ENCODE results near the gene RAB5B.
A peak's percentile ranks its signal among the peaks of the same experiment; 100 is the strongest.

RAB5B gene, protein sequence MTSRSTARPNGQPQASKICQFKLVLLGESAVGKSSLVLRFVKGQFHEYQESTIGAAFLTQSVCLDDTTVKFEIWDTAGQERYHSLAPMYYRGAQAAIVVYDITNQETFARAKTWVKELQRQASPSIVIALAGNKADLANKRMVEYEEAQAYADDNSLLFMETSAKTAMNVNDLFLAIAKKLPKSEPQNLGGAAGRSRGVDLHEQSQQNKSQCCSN

DNA sequence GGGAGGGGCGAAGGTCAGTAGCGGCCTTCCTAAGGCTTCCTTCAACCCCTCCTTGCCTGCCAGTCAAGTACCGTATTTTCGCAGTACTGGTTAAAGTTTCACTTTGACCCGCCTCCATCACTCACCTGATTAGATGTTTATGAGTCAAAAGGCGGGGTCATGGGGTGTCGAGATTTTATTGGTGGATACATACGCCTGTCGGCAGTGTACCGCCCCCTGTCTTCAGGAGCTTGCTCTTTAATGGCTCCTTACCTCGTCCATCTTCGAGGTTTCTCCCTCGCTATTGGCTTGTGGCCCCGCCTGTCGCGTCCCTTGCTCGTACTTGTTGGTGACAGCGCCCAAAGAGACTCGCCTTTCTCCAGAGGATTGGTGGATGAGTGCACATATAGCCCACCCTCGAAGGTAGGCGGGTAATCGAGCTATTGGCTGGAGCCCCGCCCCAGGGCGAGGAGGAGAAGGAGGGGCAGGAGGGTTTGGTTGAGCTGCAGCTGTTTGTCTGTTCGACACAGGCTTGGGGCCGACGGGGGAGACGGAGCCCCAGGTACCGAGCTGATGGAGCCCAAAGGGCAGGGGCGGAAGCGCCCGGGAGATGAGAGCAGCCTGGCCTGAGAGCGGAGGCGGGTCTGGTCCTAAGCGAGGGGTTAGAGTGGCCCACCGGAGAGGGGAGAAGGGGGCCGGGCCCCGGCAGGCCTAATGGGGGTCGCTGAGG is at the start of gene RAB5B:
Gene RAB5B, plus strand, starts transcription at position 480 of the 709 bp plus-strand sequence. CDS start 12,883 bp downstream, outside the sequence.
- H3K9me3 Mint-ChIP-seq: no peaks in the 10 kb centered on the region
- H3K27ac Mint-ChIP-seq: no peak within 1 kb of the TSS
- H3K4me1 Mint-ChIP-seq (ENCODE audit: low read depth): peaks cover 13% of the 10 kb centered on the region
- H3K4me3 Mint-ChIP-seq: no peak within 1 kb of the TSS
- H3K27me3 Mint-ChIP-seq (ENCODE audit: low read depth): no peaks in the 10 kb centered on the region
- DNase-seq (ENCODE audit: low spot score): peak; percentile 99
- H3K36me3 Mint-ChIP-seq (ENCODE audit: low read depth): peaks cover 14% of the 10 kb centered on the region

DNA sequence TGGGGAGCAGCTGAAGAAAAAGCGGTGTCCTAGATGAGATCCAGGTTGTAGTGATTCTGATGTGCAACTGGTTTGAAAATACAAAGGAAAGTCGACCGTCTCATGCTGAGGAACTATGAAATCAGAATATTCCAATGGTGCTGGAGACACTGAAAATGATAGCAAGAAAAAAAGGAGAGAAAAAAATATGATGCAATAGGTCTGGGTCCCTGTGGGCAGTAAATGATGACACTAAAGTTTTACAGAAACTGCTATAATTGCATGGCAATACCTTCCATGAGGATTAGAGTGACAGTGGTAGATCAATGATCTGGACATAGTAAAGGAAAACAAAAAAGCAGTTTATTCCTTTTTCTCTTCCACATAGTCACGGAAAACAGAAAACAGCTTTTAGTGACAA is 48.5 kb upstream of the RAB5B start:
- H3K4me3 Mint-ChIP-seq: peak overlapping the region; percentile 99
- no peak for DNase-seq (ENCODE audit: low spot score)
- peaks cover 2% of the 10 kb centered on the region for H3K27me3 Mint-ChIP-seq (ENCODE audit: low read depth)
- no peaks in the 10 kb centered on the region for H3K9me3 Mint-ChIP-seq
- H3K4me1 Mint-ChIP-seq (ENCODE audit: low read depth): peaks cover 50% of the 10 kb centered on the region
- H3K27ac Mint-ChIP-seq: peak overlapping the region; percentile 97
- peaks cover 46% of the 10 kb centered on the region for H3K36me3 Mint-ChIP-seq (ENCODE audit: low read depth)

DNA sequence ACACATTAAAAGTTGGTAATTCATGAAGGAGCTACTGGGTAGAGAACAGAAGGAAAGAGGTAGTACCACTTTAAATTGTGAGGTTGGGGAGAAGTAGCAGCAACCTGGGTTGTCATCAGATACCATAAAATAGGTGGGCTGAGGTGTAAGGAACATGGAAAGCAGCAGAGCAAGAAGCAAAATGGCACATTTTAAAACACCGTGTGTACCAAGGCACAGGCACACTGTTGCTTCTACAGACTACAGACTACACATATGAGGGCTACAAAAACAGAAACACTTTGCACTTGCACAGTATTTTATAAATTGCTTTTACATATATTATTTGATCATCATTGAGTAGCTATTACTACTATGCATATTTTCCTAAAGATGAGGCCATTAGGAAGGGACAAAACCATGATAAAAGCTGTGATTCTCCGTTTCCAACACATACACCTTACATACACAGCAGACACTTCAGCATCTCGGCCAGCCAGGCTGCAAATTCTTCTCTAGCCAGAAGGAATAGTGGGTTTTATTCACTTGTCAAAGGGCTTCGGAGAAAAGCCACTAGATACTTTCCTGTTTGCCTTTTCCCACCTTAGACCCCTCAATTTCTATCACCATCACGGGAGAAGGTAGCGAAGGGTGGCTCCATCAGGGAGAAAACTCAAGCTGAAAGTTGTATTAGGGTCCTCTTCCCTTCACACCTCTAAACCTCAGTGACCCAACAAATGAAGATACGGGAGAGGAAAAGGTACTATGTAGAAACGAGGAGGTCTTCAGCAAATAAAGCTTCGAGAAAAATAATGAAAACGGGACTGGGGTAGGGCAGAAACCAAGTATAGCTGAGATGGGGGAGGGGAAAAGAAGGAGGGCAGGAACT is 47.8 kb upstream of the RAB5B start:
- Mint-ChIP-seq H3K27me3 (ENCODE audit: low read depth) (peaks cover 2% of the 10 kb centered on the region), H3K9me3 (no peaks in the 10 kb centered on the region), H3K4me3 (peak overlapping the region; percentile 99), H3K4me1 (ENCODE audit: low read depth) (peaks cover 51% of the 10 kb centered on the region), H3K27ac (peak overlapping the region; percentile 97), H3K36me3 (ENCODE audit: low read depth) (peaks cover 46% of the 10 kb centered on the region)
- DNase-seq (ENCODE audit: low spot score): no peak

DNA sequence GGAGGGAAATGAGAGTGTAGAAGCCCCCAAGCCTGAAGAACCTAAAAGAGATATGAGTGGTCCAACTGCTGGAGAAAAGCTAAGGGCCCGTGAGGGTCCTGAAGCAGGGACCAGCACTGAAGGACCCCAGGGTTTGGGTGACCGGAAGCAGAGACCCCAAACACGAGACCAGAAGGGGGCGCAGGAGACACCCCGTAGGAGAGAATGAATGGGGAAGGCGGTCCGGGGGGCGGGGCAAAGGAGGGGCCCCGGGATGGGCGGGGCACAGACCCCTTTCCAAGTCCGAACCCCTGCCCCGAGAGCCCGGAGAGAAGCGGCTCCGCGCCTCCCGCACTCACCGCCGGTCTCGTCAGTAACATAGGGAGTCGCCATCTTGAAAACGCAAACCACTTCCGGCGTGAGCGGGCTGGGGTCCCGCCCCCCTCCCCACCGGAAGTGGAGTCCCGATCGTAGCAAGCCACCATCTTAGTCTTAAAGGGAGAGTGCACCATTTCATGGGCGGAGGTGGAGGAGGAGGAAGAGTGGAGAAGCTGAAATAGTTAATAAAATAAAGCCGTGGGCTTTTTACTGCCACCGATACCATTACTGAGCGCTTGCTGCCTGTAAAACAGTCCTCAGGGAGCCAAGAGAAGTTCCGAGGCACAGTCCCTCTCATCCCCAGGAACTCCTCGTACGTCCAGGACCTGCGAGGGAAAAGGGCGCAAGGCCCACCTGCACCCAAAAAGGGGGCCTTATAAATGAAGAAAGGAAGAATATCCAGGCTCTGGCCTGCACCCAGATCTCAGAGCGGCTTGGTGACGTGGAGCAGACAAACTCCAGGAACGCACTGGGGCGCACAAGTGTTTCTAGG is 46.9 kb upstream of the RAB5B start:
- Mint-ChIP-seq H3K9me3 (no peaks in the 10 kb centered on the region), H3K36me3 (ENCODE audit: low read depth) (peaks cover 47% of the 10 kb centered on the region), H3K27me3 (ENCODE audit: low read depth) (peaks cover 2% of the 10 kb centered on the region), H3K4me3 (peak overlapping the region; percentile 99), H3K4me1 (ENCODE audit: low read depth) (peaks cover 44% of the 10 kb centered on the region), H3K27ac (peak overlapping the region; percentile 97)
- DNase-seq (ENCODE audit: low spot score): peak; percentile 88

DNA sequence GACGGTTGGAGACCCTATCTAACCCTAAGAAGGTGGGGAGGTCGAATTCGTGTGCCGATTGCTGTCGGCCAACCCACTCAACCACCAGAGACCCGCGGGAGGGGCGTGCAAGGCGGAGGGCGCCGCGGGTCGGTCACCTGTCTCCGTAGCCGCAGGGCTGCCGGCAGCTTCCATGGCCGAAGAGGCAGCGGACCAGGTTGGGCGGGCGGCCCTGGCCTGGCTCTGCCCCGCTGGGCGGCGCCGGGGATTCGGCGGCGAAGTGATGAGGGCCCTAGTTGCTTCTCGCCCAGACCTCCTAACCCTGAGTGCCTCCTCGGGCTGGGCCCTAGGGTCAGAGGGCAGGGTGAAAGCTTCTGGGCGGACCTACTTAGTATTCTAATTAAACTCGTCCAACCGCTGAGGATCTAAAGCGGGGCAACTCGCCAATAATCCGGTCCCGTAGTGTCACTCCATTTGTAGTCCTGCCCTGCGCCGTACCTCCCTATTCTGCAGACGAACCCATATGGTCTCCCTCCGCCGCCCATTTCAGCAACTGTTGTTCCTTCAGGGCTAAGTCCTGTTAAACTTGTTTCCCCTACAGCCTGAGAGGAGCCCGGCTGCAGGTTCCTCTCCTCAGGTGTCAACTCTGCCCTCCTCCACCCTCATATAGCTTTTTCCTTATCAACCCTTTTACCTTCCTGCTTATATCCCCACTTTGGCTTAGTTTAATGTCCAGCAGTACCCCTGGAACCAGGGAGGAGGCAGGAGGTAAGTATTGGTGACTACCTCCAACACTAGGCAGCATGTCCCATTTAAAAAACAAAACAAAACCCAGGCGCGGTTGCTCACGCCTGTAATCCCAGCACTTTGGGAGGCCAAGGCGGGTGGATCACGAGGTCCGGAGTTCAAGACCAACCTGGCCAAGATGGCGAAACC is 46.0 kb upstream of the RAB5B start, which contains the start of gene PYM1:
Gene PYM1, minus strand, starts transcription at position 307 of the 915 bp plus-strand sequence. Its CDS starts 133 bp downstream, at position 174.
- peaks cover 2% of the 10 kb centered on the region for H3K27me3 Mint-ChIP-seq (ENCODE audit: low read depth)
- H3K9me3 Mint-ChIP-seq: no peaks in the 10 kb centered on the region
- H3K4me3 Mint-ChIP-seq: peak within 1 kb of the TSS; percentile 99
- peak within 1 kb of the TSS; percentile 97 for H3K27ac Mint-ChIP-seq
- DNase-seq (ENCODE audit: low spot score): peak; percentile 74
- peaks cover 47% of the 10 kb centered on the region for H3K36me3 Mint-ChIP-seq (ENCODE audit: low read depth)
- H3K4me1 Mint-ChIP-seq (ENCODE audit: low read depth): peaks cover 40% of the 10 kb centered on the region

DNA sequence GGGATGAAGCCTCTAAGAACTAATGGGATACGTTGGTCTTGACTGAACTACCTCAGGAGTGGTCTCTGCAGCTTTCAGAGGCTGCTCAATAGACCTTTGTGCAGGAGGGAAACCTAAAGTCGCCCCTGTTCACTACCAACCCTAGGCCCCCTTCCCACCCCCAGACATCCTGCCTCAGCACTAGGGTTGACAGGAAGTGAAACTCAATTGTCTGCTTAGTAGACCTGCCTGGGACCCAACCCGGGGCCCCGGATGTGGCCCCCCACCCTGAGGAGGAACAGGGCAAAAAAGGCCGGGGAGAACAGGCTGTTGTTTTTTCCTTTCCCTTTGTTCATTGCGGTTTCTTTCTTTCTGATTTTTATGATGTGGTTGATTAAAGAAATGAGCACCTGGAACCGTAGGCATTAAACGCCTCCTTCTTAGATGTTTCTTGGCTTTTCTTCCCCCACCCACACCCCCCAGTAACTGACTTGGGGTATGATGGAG is 44.5 kb upstream of the RAB5B start:
- Mint-ChIP-seq H3K27ac (peak overlapping the region; percentile 97), H3K36me3 (ENCODE audit: low read depth) (peaks cover 52% of the 10 kb centered on the region), H3K27me3 (ENCODE audit: low read depth) (peaks cover 2% of the 10 kb centered on the region), H3K4me3 (peak overlapping the region; percentile 99), H3K4me1 (ENCODE audit: low read depth) (peaks cover 44% of the 10 kb centered on the region), H3K9me3 (no peaks in the 10 kb centered on the region)
- DNase-seq (ENCODE audit: low spot score): peak; percentile 85

DNA sequence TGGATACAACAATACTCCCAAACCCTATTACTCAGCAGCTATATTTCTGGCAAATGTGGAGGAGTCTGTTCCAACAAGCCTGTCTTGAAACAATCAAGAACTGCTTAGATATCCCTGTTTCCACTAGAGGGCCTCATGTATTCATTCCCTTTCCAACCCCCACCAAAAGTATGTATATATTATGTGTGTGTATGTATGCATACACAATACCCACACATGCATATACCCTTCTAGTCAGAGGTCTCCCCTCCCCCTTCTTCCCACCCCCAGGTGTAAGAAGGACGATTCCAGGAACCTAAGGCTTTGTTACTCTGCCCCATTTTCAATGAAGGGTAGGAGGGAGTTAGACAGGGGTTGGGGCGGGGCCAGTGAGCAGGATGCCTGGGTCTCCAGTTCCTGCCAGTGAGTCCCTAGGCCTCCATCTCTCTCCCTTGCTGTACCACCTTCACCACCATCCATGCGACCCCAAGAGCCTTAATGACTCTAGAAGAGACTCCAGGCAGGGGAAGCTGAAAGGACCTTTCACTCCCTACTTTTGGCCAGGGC is 43.0 kb upstream of the RAB5B start, which contains the start of gene DGKA:
Gene DGKA, plus strand, starts transcription at position 392 of the 546 bp plus-strand sequence. CDS start 5,342 bp downstream, outside the sequence.
- peaks cover 47% of the 10 kb centered on the region for H3K4me1 Mint-ChIP-seq (ENCODE audit: low read depth)
- DNase-seq (ENCODE audit: low spot score): peak; percentile 72
- H3K9me3 Mint-ChIP-seq: no peaks in the 10 kb centered on the region
- peaks cover 56% of the 10 kb centered on the region for H3K36me3 Mint-ChIP-seq (ENCODE audit: low read depth)
- H3K27ac Mint-ChIP-seq: peak within 1 kb of the TSS; percentile 97
- H3K4me3 Mint-ChIP-seq: peak within 1 kb of the TSS; percentile 99
- H3K27me3 Mint-ChIP-seq (ENCODE audit: low read depth): peaks cover 2% of the 10 kb centered on the region

DNA sequence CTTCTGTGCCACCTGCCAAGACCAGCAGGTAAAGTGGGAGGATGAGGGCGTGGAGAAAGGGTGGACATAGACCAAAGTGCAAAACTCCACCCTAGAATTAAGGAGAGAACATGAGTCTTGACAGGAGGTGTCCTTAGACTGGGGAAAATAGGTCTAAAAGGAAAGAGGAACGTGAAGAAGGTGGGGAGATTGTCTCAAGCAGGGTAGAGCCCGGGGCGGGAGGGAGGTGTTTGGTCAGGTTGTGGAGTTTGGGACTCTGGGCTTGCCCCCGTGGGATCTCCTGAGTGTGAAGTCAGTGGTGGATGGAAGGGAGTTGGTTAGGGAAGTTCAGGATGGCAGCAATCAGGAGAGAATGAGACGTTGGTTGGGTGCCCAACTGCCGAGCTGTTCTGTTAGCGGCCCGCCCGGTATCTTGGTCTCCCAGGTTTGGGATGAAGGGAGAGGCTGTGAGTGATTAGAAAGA is 42.5 kb upstream of the RAB5B start:
- peak overlapping the region; percentile 99 for H3K4me3 Mint-ChIP-seq
- H3K36me3 Mint-ChIP-seq (ENCODE audit: low read depth): peaks cover 56% of the 10 kb centered on the region
- H3K27ac Mint-ChIP-seq: peak overlapping the region; percentile 97

DNA sequence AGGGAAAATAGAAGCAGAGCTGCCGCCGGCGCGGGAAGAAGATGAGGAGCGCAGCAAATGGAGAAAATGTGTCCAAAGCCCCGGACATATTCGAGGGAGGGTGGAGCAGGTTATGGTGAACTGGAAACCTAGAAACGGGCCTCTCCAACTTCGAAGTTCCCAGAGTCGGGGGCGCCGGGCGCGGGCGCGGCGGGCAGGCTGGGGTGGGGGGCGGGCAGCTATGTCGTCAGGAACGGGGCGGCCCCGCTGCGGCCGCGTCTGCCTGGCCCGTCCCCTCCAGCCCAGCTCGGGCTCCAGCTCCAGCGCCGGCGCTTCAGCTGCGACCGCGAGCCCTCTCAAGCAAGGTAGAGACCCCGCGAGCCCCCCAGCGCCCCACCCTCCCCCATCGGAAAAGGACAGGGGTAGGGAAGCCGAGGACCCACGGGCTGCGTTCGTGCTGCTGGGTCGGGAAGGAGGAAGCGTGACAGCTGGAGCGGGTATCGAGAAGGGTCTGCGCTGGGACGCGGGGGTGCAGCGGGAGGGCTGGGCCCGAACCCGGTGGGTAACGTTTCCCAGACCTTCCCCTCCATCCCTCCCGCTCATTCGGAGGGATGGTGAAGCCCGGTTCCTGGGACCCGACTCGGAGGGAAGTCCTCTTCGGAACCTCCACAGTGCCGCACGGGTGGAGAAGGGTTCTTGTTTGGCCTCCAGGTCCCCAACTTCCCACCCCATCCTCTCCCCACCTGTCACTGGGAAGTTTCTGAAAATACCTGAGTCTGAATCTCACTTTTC is 41.9 kb upstream of the RAB5B start:
- Mint-ChIP-seq H3K4me1 (ENCODE audit: low read depth) (peaks cover 48% of the 10 kb centered on the region), H3K36me3 (ENCODE audit: low read depth) (peaks cover 61% of the 10 kb centered on the region), H3K27me3 (ENCODE audit: low read depth) (peaks cover under 1% of the 10 kb centered on the region), H3K27ac (peak overlapping the region; percentile 97), H3K4me3 (peak overlapping the region; percentile 99), H3K9me3 (no peaks in the 10 kb centered on the region)
- DNase-seq (ENCODE audit: low spot score): peak; percentile 34

More for the DNA sequence above, 42.5 kb upstream of the RAB5B start:
- Mint-ChIP-seq H3K9me3 (no peaks in the 10 kb centered on the region), H3K4me1 (ENCODE audit: low read depth) (peaks cover 46% of the 10 kb centered on the region), H3K27me3 (ENCODE audit: low read depth) (peaks cover 2% of the 10 kb centered on the region)
- no peak for DNase-seq (ENCODE audit: low spot score)

DNA sequence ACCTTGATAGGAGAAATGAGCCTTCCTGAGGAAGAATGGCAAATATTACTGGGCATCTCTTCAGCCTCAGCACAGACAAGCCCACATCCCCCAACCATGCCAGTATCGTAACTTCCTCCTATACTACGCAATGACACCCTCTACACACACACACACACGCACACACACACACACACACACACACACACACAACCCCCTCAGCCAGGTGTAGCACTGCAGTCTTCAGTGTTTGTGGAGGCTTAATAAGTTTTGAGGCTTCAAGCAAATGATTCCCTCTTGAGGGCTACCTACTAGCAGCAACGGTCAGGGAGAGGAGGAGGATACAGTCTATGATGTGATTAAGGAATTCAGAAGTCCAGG is 41.3 kb upstream of the RAB5B start:
- peak overlapping the region; percentile 97 for H3K27ac Mint-ChIP-seq
- peaks cover 53% of the 10 kb centered on the region for H3K4me1 Mint-ChIP-seq (ENCODE audit: low read depth)
- no peaks in the 10 kb centered on the region for H3K9me3 Mint-ChIP-seq
- H3K4me3 Mint-ChIP-seq: peak overlapping the region; percentile 99
- no peak for DNase-seq (ENCODE audit: low spot score)
- no peaks in the 10 kb centered on the region for H3K27me3 Mint-ChIP-seq (ENCODE audit: low read depth)
- H3K36me3 Mint-ChIP-seq (ENCODE audit: low read depth): peaks cover 62% of the 10 kb centered on the region

DNA sequence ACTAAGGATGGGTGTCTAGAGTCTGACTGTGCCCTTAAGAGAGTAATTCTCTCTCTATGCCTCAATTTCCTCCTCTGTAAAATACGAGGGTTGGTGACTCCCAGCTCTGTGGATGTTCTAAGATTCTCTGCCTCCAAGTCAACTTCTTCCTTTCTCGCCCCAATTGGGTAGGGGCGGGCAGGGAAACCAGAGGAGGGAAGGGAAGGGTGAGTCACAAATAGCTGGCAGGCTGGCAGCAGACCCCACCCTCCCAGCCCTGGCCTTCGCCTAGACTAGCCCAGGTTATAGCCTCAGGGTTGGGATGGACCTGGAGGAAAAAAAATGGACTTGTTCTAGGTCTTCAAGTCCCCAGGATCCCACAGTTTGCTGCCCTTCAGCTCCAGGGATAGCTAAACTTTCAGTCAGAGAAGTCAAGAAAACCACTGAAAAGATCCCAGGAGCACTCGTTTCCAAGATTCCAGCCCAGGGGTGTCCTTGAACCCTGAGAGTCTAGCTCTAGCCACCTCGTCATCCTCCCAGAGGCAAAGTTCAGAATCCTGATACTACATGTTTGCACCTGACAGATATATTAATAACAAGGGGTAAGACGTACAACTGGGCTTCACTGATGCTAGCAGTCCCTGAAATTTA is 40.6 kb upstream of the RAB5B start:
- Mint-ChIP-seq H3K27me3 (ENCODE audit: low read depth) (no peaks in the 10 kb centered on the region), H3K27ac (peak overlapping the region; percentile 53), H3K4me1 (ENCODE audit: low read depth) (peaks cover 56% of the 10 kb centered on the region), H3K4me3 (peak overlapping the region; percentile 99), H3K9me3 (no peaks in the 10 kb centered on the region), H3K36me3 (ENCODE audit: low read depth) (peaks cover 69% of the 10 kb centered on the region)
- DNase-seq (ENCODE audit: low spot score): no peak
